ENCODE results near the gene LRRC27.
"Not testable (repeated sequence)": the region's sequence is repeated elsewhere in the genome, so short reads cannot be mapped to it uniquely, and the experiment has no call there.

The LRRC27 gene

DNA sequence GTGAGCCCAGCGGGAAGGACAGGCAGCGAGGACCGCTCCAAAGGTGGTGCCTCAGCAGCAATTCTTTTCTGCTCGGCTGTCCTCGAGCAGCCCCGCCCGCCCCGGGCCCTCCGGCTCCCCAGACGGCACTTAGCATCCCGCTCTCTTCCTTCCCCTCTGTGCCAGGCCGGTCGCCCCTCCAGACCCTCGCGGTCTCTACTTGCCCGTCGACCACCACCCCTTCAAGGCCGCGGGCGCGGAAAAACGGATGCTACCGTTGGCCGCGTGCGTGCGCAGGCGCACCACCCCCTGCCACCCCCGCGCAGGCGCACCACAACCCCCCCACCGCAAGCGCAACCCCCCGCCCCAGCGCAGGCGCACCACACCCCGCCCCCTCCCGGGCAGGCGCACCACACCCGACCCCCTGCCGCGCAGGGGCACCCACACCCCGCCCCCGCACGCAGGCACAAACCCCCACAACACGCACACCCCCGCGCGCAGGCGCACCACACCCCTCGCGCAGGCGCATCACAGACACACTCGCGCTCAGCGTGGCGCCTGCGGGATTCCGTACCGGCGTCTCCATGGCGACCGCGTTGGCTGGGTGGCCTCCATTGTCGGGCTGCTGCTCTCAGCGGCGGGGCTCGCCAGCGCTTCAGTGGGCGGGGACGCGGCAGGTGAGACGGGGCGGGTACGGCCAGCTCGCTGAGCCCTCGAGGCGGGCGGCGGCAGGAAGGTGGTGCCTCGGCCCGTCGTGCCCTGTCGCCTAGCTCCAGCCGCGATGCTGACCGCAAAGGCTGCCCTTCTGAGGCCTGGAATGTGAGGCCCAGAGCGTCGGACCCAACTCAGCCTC lies at the start of gene LRRC27:
TSS of gene LRRC27 (plus strand) at position 593 of the 832 bp plus-strand sequence. CDS start 1,332 bp downstream, outside the sequence.
- TF ChIP-seq POLR2A (IDR thresholded peaks at IDR 0.05; ENCODE audit: low read depth, low read length), result peak; percentile 72
- peak; percentile 93 for DNase-seq (ENCODE audit: insufficient read length, low spot score)
- FAIRE-seq, result no peak

DNA sequence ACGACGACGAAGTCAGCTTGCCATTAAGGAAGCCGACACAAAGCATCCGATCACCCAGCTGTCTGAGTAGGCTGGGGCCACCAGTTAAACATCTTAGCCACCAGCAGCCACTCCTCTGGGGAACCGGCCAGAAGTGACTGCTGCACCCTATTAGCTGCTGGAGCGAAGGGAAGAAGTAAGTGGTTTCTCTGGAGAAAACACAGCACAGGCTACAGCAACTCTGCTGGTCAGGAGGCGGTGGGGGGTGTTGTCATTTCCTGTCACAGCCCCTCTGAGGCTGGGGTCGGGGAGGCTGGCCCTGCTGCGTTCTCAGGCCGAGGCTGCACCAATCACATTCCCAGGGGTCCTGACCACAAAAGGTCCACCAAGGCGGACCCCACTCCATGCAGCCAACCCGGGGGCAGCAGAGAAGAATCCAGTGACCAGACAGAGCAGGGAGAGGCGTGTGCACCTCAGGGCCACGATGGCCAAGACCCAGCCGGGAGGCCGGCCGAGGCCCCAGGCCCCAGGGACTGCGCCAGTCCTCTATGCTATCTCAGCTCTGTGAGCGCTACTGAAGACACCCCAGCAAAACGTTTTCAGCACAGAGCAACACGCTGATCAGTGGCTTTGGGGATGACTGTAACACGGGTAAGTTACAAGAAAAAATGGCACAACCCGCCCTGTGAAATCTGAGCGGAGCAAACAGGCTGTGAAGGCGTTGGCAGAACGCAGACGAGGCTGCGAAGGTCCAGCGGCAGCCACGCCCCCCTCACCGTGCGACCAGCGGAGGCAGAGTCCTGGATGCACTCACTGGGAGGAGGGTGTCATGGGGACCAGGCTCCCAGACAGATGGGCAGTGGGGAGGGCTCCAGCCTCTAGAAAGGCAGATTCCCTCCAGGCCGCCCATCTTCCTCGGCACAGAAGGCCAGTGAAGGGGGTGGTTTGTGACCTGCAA lies 49.1 kb upstream of the LRRC27 start:
- TF ChIP-seq POLR2A (IDR thresholded peaks at IDR 0.05; ENCODE audit: low read depth, low read length), result no peak
- no peak for DNase-seq (ENCODE audit: insufficient read length, low spot score)
- FAIRE-seq, result no peak

DNA sequence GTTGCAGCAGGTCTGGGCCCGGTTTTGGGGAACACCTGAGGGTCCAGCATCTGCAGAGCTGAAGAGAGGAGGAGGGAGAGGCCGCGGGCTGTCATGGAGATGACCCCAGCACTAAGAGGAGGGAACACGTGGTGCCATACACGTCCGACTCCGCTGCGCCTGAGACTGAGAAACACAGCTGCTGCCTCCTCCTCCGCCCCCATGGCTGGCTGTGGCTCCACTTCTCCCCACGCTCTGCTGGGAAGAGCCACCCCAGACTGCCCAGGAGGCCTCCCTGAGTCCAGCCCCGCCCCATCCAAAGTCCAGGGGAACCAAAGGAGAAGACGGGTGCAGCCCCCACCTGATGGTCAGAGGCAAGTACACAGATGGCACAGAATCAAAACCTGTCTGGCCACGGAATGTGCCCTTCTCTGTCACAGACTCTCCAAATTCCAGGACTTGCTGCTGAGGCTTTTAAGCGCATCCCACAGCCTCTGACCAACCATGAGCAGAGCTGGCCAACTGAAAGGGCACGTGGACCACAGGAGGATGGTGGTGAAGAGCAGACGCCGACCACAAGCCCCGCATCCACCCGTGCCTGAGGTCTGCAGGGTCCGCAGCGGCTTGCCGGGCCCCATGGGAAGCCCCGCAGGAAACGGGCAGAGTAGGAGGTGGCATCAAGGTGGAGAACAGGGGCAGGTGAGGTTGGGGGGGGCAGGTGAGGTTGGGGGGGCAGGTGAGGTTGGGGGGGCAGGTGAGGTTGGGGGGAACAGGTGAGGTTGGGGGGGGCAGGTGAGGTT lies 48.2 kb upstream of the LRRC27 start:
- FAIRE-seq, result no peak
- no peak for TF ChIP-seq POLR2A (IDR thresholded peaks at IDR 0.05; ENCODE audit: low read depth, low read length)

DNA sequence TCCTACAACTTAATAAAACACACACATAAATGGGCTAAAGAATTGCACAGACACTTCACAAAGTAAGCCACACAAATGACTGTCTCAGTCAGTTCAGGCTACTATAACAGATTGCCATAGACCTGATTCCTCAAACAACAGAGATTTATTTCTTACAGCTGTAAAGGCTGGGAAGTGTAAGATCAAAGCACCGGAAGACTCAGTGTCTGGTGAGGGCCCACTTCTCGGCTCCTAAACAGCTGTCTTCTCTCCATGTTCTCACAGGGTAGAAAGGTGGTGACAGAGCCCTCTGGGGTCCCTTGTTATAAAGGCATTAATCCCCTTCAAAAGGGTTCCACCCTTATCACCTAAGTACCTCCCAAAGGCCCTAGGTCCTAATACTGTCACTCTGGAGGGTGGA lies 42.6 kb upstream of the LRRC27 start:
- no peak for TF ChIP-seq POLR2A (IDR thresholded peaks at IDR 0.05; ENCODE audit: low read depth, low read length)
- no peak for FAIRE-seq
- DNase-seq (ENCODE audit: insufficient read length, low spot score), result no peak

More for the DNA sequence above, 48.2 kb upstream of the LRRC27 start:
- DNase-seq (ENCODE audit: insufficient read length, low spot score), result no peak

DNA sequence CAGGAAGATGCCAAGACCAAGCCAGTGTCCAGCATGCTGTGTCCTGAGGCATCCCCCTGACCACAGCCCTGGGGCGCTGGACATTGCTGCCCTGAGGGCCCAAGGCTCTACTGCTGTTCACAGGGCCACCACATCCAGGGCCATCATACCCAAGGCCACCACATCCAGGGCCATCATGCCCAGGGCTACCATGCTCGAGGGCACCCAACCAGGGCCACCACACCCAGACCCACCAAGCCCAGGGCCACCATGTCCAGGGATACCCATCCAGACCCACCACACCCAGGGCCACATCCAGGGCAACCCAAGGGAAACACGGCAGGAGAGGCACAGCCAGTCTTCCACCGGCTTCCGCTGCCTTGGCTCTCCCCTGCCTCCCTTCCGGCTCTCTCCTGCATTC lies 41.4 kb upstream of the LRRC27 start:
- no peak for DNase-seq (ENCODE audit: insufficient read length, low spot score)
- no peak for FAIRE-seq
- TF ChIP-seq POLR2A (IDR thresholded peaks at IDR 0.05; ENCODE audit: low read depth, low read length), result no peak

DNA sequence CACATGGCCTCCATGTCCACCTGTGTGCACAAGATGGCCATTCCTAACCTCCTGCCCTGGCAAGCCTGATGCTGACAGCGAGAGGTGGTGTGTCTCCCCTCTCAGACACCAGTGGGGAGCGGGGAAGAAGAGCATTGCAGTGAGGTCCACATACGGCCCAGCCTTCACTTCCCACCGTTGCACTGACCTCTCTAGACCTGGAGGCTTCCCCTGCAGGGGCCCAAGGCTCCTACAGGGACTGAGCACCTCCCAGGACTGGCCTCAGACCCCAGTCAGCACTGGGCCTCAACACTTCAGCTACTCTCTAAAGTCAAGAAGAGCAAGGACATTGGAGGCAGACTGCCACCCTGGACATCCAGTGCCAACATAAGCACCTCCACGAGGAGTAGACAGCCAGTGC lies 40.2 kb upstream of the LRRC27 start:
- TF ChIP-seq POLR2A (IDR thresholded peaks at IDR 0.05; ENCODE audit: low read depth, low read length), result no peak
- no peak for FAIRE-seq

DNA sequence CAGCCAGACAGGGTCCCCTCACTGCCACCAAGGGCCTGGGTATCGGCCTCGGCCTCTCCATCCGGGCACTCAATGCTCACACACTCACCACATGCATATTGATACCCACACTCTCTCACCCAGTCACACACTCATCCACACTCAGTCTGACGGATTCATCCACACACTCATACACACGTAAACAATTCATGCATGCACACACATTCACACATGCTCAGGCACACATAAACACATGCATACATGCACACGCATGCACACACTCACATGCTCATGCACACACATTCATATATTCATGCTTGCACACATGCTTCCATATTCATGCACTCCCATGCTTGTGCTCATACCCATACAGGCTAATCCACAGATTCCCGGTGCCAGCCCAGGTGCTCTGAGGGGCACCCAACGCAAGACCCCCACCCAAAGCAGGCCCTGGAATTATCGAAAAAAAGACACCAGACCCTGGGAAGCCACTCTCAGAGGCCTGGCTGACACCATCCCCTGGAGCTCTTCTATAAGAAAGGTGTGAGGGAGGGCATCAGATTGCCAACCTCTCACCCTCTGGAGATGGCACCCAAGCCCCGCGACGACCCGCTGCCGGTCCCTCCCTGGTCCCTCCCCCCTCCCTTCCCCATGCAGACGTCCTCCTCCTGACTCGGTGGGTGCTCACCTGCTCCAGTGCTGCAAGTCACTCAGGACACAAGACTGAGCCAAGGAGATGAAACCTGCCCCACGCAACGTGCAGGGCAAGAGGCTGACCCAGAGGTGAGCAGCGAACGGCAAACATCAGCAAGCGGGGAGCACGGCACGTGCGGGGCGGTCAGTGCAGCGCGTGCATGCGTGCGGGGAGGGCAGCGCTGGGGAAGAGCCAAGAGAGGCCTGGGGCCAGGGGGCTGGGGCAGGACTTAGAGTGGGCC lies 39.4 kb upstream of the LRRC27 start:
- no peak for TF ChIP-seq POLR2A (IDR thresholded peaks at IDR 0.05; ENCODE audit: low read depth, low read length)
- FAIRE-seq, result no peak
- no peak for DNase-seq (ENCODE audit: insufficient read length, low spot score)

More for the DNA sequence above, 40.2 kb upstream of the LRRC27 start:
- no peak for DNase-seq (ENCODE audit: insufficient read length, low spot score)

DNA sequence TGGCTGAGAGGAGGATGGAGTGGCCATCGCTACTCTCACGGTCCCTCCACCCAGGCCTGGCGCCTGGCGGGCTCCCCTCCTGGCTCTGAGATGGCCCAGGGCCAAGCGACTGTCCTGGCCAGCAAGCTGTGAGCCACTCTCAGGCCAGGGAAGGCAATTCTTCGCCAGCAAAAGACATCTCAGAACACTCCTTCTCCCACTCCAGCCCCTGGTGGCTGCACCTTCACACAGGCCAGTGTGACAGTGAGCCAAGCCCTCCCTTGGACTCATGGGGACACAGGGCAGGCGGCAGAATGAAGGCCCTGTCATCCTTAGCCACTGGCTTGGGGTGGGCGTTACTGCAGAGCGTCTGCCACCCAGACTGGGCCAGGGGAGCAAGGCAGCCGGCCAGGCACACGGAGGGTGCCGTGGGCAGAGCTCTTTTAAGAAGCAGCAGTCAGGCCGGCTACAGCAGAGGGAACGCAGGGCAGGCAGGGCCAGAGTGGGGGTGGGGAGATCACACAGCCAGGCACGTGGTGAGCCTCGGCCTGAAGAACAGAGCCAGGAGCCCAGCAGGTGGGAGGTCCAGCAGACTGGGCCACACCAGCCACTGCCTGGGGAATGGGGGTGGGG lies 38.7 kb upstream of the LRRC27 start:
- DNase-seq (ENCODE audit: insufficient read length, low spot score), result no peak
- TF ChIP-seq POLR2A (IDR thresholded peaks at IDR 0.05; ENCODE audit: low read depth, low read length), result no peak
- no peak for FAIRE-seq

DNA sequence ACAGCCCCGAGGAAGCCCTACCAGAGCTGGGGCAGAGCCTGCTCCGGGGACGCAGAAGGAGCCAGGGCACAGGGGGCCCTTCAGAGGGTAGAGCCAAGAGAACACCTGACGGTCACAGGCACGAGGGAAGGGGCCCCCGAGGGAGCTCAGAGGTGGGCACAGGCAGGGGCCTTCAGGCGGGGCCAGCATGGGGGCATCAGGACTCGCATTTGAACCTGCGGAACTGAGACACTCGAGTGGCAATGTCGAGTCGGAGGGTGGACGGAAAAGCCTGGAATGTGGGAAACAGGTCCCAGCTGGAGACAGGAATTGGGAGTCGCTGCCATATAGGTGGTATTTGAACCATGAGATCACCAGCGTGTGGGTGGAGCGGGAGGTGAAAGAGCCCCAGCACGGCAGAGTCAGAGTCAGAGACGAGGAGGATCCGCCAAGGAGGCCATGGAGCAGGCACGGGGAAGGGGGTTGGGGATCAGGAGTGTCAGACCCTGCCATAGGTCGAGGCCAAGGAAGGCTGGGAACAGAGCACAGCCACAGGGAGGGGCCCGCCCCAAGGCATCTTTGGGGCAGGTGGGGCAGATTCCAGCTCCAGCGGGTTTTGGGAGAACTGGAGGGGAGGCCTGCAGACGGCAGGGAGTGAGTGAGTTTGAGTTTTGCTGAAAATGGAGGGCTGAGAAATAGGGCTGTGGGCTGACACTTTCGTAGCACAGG lies 38.0 kb upstream of the LRRC27 start:
- DNase-seq (ENCODE audit: insufficient read length, low spot score) (no peak), FAIRE-seq (no peak)
- TF ChIP-seq POLR2A (IDR thresholded peaks at IDR 0.05; ENCODE audit: low read depth, low read length), result no peak

DNA sequence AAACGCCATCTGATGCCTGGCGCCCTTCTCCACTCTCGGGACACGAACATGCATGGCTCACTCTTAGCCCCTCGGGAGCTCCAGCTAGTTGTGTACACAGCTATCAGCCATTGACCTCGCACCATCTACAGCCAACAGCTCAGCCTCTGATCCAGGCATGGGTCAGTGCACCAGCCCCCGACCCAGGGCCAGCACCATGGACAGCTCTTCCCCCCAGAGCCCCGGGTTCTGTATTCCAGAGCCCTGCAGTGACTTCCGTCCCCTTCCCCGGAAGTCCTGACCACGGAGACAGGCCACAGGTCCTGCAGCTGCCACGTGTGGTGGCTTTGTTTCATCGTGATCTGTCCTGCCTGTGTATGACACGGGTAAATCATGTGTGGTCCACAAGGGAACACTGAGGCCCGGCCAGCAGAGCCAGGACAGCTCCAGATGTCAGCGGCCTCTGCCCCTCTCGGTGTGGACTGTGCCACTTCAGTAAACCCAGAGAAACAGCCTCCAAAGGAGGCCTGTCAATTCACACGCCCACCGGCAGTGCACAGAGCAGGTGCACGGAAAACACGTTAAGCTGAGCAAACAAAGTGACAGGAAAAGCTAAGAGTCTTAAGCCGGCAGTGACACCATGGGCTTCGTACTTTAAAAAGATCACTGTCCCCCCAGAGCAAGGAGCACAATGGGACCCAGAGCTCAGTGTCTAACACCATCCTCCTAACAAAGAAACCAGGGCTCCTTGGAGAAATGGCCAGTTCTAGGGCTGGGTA lies 37.3 kb upstream of the LRRC27 start:
- TF ChIP-seq POLR2A (IDR thresholded peaks at IDR 0.05; ENCODE audit: low read depth, low read length), result no peak
- FAIRE-seq (no peak), DNase-seq (ENCODE audit: insufficient read length, low spot score) (no peak)

DNA sequence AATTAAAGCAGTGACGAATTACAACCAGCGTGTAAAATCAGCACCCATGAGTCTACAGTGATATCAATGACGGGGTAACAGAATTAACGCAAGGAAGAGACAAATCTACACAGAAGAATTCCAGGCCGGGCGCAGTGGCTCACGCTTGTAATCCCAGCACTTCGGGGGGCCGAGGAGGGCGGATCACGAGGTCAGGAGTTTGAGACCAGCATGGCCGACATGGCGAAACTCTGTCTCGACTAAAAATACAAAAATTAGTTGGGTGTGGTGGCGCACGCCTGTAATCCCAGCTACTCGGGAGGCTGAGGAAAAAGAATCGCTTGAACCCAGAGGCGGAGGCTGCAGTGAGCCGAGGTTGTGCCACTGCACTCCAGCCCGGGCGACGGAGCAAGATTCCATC lies 36.5 kb upstream of the LRRC27 start:
- not testable (repeated sequence) for FAIRE-seq; DNase-seq (ENCODE audit: insufficient read length, low spot score)
